Measurements from ENCODE around the gene RIMBP2.

RIMBP2 gene

DNA sequence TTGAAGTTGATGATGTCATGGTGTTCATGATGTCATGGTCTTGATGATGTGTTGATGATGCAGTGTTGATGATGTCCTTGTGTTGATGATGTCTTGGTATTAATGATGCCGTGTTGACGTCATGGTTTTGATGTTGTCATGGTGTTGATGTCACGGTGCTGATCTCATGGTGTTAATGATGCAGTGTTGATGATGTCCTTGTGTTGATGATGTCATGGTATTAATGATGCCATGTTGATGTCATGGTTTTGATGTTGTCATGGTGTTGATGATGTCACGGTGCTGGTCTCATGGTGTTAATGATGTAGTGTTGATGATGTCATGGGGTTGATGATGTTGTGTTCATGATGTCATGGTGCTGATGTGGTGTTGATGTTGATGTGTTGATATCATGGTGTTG, 48.0 kb upstream of the RIMBP2 start:
- no peaks in the 10 kb centered on the region for H4K20me1 ChIP-seq (ENCODE audit: insufficient read depth, low read length)
- no peaks in the 10 kb centered on the region for H3K4me1 ChIP-seq (ENCODE audit: insufficient read depth, low read length)
- no peak for TF ChIP-seq EZH2 (IDR thresholded peaks at IDR 0.05; ENCODE audit: borderline replicate concordance, low read depth, low read length, severe bottlenecking)
- TF ChIP-seq, protein P1, sequence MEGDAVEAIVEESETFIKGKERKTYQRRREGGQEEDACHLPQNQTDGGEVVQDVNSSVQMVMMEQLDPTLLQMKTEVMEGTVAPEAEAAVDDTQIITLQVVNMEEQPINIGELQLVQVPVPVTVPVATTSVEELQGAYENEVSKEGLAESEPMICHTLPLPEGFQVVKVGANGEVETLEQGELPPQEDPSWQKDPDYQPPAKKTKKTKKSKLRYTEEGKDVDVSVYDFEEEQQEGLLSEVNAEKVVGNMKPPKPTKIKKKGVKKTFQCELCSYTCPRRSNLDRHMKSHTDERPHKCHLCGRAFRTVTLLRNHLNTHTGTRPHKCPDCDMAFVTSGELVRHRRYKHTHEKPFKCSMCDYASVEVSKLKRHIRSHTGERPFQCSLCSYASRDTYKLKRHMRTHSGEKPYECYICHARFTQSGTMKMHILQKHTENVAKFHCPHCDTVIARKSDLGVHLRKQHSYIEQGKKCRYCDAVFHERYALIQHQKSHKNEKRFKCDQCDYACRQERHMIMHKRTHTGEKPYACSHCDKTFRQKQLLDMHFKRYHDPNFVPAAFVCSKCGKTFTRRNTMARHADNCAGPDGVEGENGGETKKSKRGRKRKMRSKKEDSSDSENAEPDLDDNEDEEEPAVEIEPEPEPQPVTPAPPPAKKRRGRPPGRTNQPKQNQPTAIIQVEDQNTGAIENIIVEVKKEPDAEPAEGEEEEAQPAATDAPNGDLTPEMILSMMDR (IDR thresholded peaks at IDR 0.05; ENCODE audit: borderline replicate concordance, extremely low read depth, low read length, poor library complexity, severe bottlenecking): no peak
- H3K4me2 ChIP-seq (ENCODE audit: insufficient read depth, low read length): no peak overlapping the region
- no peak overlapping the region for H2AFZ ChIP-seq (ENCODE audit: low read depth, low read length)
- no peak for ATAC-seq (ENCODE audit: insufficient read depth, low read depth)
- H3K9me3 ChIP-seq (ENCODE audit: insufficient read depth, low read length, severe bottlenecking): peaks cover 16% of the 10 kb centered on the region
- no peaks in the 10 kb centered on the region for H3K36me3 ChIP-seq (ENCODE audit: insufficient read depth, low read length)
- no peaks in the 10 kb centered on the region for H3K27me3 ChIP-seq (ENCODE audit: insufficient read depth, low read length, poor library complexity)
- no peak overlapping the region for H3K4me3 ChIP-seq (ENCODE audit: low read depth in 1 of 2, low read length in 2 of 2)
- no peak for DNase-seq
- H3K9ac ChIP-seq (ENCODE audit: low read depth, low read length): no peak overlapping the region
- H3K79me2 ChIP-seq (ENCODE audit: insufficient read depth, low read length): no peaks in the 10 kb centered on the region
- H3K27ac ChIP-seq (ENCODE audit: low read length): no peak overlapping the region

DNA sequence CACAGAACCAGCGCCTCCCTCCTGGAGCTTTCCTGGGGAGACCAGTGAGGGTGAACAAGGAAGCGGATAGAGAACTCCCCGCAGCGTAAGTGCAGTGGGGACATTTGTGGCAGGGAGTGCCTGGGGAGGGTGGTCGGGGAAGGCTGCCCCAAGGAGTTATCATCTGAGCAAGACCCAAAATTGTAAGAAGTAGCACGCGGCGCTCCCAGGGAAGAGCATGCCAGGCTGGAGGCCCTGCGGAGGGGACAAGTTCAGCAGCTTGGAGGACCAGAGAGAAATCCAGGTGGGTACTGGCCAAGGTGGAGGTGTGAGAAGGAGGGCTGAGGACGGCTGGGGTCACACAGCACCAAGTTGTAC, 46.2 kb upstream of the RIMBP2 start:
- ATAC-seq (ENCODE audit: insufficient read depth, low read depth) (no peak), DNase-seq (no peak)
- Histone ChIP-seq H3K4me3 (ENCODE audit: low read depth in 1 of 2, low read length in 2 of 2) (no peak overlapping the region), H3K4me1 (ENCODE audit: insufficient read depth, low read length) (no peaks in the 10 kb centered on the region), H3K4me2 (ENCODE audit: insufficient read depth, low read length) (no peak overlapping the region), H4K20me1 (ENCODE audit: insufficient read depth, low read length) (no peaks in the 10 kb centered on the region), H3K9ac (ENCODE audit: low read depth, low read length) (no peak overlapping the region), H3K36me3 (ENCODE audit: insufficient read depth, low read length) (no peaks in the 10 kb centered on the region), H2AFZ (ENCODE audit: low read depth, low read length) (no peak overlapping the region), H3K79me2 (ENCODE audit: insufficient read depth, low read length) (no peaks in the 10 kb centered on the region), H3K27ac (ENCODE audit: low read length) (no peak overlapping the region), H3K27me3 (ENCODE audit: insufficient read depth, low read length, poor library complexity) (no peaks in the 10 kb centered on the region), H3K9me3 (ENCODE audit: insufficient read depth, low read length, severe bottlenecking) (peaks cover 16% of the 10 kb centered on the region)
- TF ChIP-seq, protein P1 (IDR thresholded peaks at IDR 0.05; ENCODE audit: borderline replicate concordance, extremely low read depth, low read length, poor library complexity, severe bottlenecking): no peak
- no peak for TF ChIP-seq EZH2 (IDR thresholded peaks at IDR 0.05; ENCODE audit: borderline replicate concordance, low read depth, low read length, severe bottlenecking)

DNA sequence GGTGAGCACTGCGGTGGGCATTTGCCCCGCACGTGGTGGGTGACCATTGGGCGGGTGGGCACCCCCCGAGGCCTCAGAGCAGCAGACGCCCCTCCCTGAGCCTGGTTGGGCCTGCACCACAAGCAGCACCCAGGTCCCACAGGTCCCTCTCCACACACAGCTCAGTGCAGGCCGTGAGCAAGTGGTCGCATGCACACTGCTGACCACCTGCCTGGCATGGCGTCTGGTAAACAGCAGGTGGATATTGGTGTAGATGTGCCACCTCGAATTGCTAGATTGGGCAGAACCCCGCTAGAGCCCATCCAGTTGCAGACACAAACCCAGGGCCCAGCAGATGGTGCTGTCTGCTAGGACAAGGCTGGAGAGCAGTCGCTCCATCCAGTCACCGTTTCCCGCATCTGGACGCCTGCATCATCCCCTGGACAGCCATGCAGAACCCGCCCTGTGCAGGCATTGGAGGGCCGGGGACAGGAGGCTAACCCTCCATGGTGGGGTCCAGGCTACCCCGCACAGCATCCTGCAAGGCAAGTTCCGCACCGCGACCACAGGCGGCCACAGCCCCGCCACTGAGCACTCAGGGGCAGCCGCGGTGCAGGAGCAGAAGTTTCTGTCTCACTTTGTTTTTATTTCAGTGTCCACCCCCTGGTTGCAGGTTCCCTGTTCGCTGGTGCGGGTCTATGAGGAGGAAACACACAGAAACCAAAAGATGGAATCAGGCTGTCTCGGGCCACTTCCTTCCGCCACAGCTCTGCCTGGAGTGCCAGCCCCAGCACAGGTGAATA, 45.6 kb upstream of the RIMBP2 start:
- no peak overlapping the region for H3K4me3 ChIP-seq (ENCODE audit: low read depth in 1 of 2, low read length in 2 of 2)
- no peaks in the 10 kb centered on the region for H4K20me1 ChIP-seq (ENCODE audit: insufficient read depth, low read length)
- H3K36me3 ChIP-seq (ENCODE audit: insufficient read depth, low read length): no peaks in the 10 kb centered on the region
- H3K27ac ChIP-seq (ENCODE audit: low read length): no peak overlapping the region
- no peak for TF ChIP-seq EZH2 (IDR thresholded peaks at IDR 0.05; ENCODE audit: borderline replicate concordance, low read depth, low read length, severe bottlenecking)
- TF ChIP-seq, protein P1 (IDR thresholded peaks at IDR 0.05; ENCODE audit: borderline replicate concordance, extremely low read depth, low read length, poor library complexity, severe bottlenecking): peak; percentile 57
- ATAC-seq (ENCODE audit: insufficient read depth, low read depth): no peak; the same call in 2 of the 3 replicates
- no peaks in the 10 kb centered on the region for H3K27me3 ChIP-seq (ENCODE audit: insufficient read depth, low read length, poor library complexity)
- H3K9ac ChIP-seq (ENCODE audit: low read depth, low read length): no peak overlapping the region
- no peak for DNase-seq
- no peak overlapping the region for H3K4me2 ChIP-seq (ENCODE audit: insufficient read depth, low read length)
- H2AFZ ChIP-seq (ENCODE audit: low read depth, low read length): no peak overlapping the region
- H3K9me3 ChIP-seq (ENCODE audit: insufficient read depth, low read length, severe bottlenecking): peaks cover 16% of the 10 kb centered on the region
- no peaks in the 10 kb centered on the region for H3K4me1 ChIP-seq (ENCODE audit: insufficient read depth, low read length)
- no peaks in the 10 kb centered on the region for H3K79me2 ChIP-seq (ENCODE audit: insufficient read depth, low read length)
